ENCODE measurements around the gene UMPS.
"Not testable (repeated sequence)": the region's sequence is repeated elsewhere in the genome, so short reads cannot be mapped to it uniquely, and the experiment has no call there.

The UMPS gene

DNA sequence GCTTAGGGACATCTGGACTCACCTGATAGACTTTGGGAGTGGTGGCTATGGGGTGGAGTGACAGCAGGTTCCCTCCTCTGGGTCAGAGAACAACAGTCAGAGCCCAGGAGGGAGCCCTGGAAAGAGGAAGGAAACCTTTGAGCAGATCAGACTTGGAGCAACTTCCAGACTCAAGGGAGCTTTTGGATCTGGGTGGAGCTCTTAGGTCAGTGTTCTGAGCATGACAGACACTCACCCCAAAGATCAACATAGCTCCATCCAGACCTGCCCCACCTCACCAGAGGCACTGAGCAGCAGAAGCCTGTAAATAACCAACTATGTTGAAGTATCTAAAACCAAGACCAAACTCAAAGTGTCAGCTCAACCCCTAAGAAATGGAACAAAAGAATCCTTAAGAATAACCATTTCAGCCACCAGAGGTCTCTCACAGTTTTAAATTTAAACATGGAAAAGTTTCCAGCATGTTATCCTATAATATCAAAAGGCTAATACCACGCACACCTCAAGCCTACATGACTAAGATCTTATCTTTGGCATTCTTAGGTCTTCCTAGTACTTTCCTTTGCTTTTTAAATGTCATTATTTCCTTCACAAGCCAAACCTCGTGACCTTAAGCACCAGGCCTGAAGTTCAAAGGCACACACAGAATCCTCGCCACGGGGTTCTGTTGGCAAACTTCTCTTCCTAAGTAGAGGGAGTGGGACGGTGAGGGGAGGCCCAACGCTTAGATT is 56.4 kb downstream of the UMPS start:
- Mint-ChIP-seq H3K9me3 (no peaks in the 10 kb centered on the region), H3K4me3 (no peak overlapping the region), H3K27ac (no peak overlapping the region), H3K4me1 (ENCODE audit: low read depth) (peaks cover 6% of the 10 kb centered on the region), H3K36me3 (ENCODE audit: low read depth) (no peaks in the 10 kb centered on the region), H3K27me3 (ENCODE audit: low read depth) (peaks cover 7% of the 10 kb centered on the region)

DNA sequence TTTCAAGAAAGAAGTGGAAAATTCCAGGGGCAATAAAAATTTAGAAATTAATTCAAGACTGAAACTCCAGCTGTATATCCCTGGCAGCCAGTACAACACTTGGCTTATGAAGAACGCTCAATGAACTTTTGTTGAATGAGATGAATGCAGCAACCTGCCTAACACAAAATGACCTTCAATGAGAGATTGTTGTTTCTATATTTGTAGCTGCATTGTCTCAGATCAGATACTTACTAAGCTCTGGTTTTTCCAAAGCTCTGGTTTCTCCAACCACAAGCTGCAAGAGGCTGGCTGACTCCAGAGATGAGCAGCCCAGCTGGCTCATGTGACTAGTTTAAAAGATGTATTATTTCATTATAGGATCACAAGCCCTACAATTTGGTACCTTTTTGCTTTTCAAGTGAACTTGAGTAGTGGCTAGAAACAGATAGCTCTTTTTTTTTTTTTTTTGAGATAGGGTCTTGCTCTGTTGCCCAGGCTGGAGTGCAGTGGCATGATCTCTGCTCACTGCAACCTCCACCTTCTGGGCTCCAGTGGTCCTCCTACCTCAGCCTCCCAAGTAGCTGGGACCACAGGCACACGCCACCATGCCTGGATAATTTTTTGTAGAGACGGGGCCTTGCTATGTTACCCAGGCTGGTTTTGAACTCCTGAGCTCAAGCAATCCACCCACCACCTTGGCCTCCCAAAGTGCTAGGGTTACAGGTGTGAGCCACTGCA is 57.4 kb downstream of the UMPS start:
- Mint-ChIP-seq H3K4me1 (ENCODE audit: low read depth) (peaks cover 6% of the 10 kb centered on the region), H3K9me3 (no peaks in the 10 kb centered on the region), H3K36me3 (ENCODE audit: low read depth) (no peaks in the 10 kb centered on the region), H3K27me3 (ENCODE audit: low read depth) (peaks cover 11% of the 10 kb centered on the region), H3K27ac (no peak overlapping the region), H3K4me3 (no peak overlapping the region)

DNA sequence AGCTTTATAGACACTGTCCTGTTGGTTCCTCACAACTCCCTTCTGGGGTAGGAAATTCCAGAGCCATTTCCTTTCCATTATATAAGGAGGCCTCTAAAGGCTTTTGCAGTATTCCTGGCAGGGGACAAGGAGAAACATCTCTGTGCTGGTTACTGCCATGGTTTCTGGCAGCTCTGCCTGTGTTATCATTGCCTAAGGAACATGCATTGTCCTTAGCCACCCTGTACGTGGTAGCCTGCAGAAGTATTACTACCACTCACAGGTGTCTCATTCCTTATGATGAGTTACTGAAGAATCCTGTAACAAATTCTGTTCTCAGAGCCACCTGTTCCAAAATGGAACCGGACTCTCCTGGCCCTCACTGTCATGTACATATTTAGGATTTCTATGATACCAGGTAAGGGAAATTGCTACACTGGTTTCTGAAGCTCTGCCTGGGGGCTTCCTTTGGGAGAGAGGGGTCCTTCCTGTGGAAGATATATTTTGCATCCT is 58.0 kb downstream of the UMPS start:
- Mint-ChIP-seq H3K27ac (no peak overlapping the region), H3K27me3 (ENCODE audit: low read depth) (peaks cover 11% of the 10 kb centered on the region), H3K4me1 (ENCODE audit: low read depth) (peaks cover 6% of the 10 kb centered on the region), H3K36me3 (ENCODE audit: low read depth) (no peaks in the 10 kb centered on the region), H3K9me3 (no peaks in the 10 kb centered on the region), H3K4me3 (no peak overlapping the region)

DNA sequence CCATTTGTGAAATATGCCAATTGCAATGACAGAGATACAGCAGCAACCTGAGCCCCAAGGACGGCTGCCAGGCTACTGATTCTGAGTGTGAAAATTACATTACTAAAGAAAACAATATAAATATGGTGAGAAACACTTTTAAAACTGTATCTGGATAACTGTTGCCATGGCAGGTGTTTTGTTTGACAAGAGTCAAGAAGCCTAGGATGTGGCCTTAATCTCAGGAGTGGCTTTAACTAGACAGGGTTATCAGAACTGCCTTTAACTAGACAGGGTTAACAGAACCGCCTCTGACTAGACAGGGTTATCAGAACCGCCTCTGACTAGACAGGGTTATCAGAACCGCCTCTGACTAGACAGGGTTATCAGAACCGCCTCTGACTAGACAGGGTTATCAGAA is 58.9 kb downstream of the UMPS start:
- not testable (repeated sequence) for H3K36me3 Mint-ChIP-seq (ENCODE audit: low read depth); H3K27ac Mint-ChIP-seq; H3K9me3 Mint-ChIP-seq; H3K4me1 Mint-ChIP-seq (ENCODE audit: low read depth); H3K4me3 Mint-ChIP-seq
- H3K27me3 Mint-ChIP-seq (ENCODE audit: low read depth): peaks cover 15% of the 10 kb centered on the region

DNA sequence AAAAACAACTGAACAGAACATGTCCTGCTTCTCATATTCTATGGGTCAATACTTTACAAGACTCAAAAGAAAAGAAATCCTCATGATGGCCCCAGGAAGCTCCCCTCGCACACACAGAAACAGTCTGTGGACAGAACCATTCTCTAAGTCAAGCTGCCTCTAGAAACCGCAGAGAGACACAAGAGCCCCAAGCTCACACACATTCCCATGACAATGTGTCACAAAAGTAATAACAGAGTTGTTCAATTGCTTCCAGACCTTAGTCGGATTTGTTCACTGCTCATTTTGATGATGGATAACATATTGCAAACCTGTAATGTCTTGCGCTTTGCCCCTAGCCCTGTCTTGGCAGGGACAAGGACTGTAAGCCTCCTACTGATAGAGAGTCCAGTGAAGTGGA is 60.9 kb downstream of the UMPS start:
- no peaks in the 10 kb centered on the region for H3K36me3 Mint-ChIP-seq (ENCODE audit: low read depth)
- H3K9me3 Mint-ChIP-seq: no peaks in the 10 kb centered on the region
- peaks cover 4% of the 10 kb centered on the region for H3K4me1 Mint-ChIP-seq (ENCODE audit: low read depth)
- no peak overlapping the region for H3K4me3 Mint-ChIP-seq
- peaks cover 19% of the 10 kb centered on the region for H3K27me3 Mint-ChIP-seq (ENCODE audit: low read depth)
- H3K27ac Mint-ChIP-seq: no peak overlapping the region

DNA sequence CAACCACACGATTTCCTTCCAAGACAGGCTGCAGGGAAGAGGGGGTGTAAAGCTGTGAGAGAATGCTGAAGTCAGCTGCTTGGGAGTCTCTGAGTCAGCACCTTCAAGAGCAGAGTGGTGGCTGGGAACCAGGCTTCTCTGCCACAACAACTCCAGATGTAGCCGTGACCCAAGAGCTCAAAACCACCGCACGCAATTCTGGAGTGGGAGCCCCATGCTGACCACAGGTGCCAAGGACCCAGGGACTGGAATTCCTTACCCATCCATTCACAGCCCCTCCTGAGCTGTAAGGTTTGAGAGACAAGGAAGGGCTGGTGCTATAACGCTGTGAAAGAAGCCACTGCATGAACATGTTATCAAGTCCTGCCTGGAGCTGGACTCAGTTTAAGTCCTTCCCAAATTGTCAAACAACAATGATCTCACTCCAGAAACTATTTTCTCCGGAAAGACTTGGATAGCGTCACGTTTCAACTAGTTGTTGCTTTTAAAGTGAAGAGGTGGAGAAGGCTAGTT is 61.4 kb downstream of the UMPS start:
- Mint-ChIP-seq H3K4me3 (no peak overlapping the region), H3K27me3 (ENCODE audit: low read depth) (peaks cover 19% of the 10 kb centered on the region), H3K4me1 (ENCODE audit: low read depth) (peaks cover 4% of the 10 kb centered on the region), H3K36me3 (ENCODE audit: low read depth) (no peaks in the 10 kb centered on the region), H3K9me3 (no peaks in the 10 kb centered on the region), H3K27ac (no peak overlapping the region)

DNA sequence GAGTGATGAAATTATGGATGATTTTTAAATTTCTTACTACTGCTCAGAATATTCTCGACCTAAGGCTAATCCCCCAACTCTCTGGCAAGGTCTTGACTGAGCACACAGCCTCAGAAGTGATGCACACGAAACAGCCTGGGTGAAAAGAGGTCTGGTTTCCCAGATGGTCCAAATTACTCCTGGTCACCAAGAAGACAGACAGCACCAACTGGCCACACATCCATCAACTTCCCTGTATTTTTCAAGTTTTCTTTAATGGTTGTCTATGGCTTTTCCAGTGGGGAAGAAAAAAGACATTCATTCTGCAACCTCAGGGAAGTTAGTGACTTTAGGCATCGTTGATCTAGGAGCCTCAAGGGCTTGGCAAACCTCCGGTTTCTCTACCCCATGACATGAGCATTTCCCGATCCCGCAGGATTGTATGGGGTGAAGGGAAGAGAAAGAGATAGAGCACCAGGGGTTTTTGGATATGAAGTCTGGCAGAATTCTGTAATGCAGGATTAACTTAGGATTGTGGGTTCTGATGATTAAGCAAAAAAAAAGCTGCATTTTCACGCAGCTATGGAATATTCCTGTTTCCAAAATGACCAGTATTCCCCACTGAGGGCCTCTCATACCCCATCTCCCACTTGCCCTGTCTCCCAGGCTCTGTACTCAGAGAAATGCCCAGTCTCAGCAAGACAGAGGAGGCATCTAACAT is 62.2 kb downstream of the UMPS start:
- H3K27me3 Mint-ChIP-seq (ENCODE audit: low read depth): peaks cover 19% of the 10 kb centered on the region
- H3K4me3 Mint-ChIP-seq: no peak overlapping the region
- no peak overlapping the region for H3K27ac Mint-ChIP-seq
- H3K9me3 Mint-ChIP-seq: no peaks in the 10 kb centered on the region
- no peaks in the 10 kb centered on the region for H3K36me3 Mint-ChIP-seq (ENCODE audit: low read depth)
- peaks cover 4% of the 10 kb centered on the region for H3K4me1 Mint-ChIP-seq (ENCODE audit: low read depth)

DNA sequence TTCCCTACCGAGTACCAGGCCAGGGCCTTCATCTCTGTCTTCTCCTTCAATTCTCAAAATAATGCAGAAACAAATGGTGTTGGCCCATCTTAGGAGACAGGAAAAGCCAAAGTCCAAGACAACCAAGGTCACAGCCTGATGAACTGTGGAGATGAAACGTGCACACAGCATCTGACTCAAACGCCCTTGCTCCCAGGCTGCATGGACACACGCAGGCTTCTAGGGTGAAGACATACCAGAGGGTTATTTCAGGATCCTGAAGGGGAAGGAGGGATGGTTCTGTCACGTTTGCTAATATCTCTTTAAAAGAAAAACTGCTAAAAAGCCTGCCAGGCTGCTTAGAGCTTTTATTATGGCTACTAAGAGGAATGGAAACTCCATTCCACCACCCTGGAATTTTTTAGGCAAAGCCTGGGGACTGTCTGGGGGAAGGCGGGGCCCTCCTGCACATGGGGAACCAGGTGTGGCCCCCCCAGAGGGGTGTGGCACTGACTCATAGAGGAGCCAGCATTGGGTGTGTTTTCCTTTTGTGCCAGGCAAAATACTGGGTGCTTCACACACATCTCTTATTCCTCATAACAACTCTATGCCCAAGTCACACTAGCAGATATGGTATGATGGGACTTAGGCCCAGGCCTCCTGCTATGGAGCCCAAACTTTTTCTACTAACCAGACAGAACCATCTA is 62.9 kb downstream of the UMPS start:
- no peak overlapping the region for H3K27ac Mint-ChIP-seq
- H3K36me3 Mint-ChIP-seq (ENCODE audit: low read depth): no peaks in the 10 kb centered on the region
- no peak overlapping the region for H3K4me3 Mint-ChIP-seq
- H3K27me3 Mint-ChIP-seq (ENCODE audit: low read depth): peaks cover 19% of the 10 kb centered on the region
- H3K9me3 Mint-ChIP-seq: no peaks in the 10 kb centered on the region
- H3K4me1 Mint-ChIP-seq (ENCODE audit: low read depth): peaks cover 4% of the 10 kb centered on the region

DNA sequence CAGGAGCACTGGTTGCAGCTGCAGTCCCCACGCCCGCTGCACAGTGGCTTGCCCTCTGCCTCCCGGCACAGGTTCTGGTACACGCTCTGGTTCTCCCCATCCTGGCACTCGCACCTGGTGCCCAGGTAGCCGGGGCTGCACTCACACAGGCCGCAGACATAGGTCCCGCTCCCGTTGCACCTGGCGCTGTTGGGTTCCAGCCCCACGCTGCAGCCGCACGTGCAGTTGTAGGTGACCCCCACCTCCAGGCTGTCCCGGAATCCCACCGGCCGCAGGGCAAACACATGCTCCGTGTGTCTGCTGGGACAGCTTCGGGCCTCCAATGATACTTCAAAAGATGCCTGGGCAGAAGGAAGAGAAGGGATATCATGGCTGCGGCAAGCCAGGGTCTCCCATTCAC is 66.2 kb downstream of the UMPS start:
- H3K27me3 Mint-ChIP-seq (ENCODE audit: low read depth): peaks cover 14% of the 10 kb centered on the region
- no peaks in the 10 kb centered on the region for H3K4me1 Mint-ChIP-seq (ENCODE audit: low read depth)
- H3K27ac Mint-ChIP-seq: no peak overlapping the region
- no peaks in the 10 kb centered on the region for H3K36me3 Mint-ChIP-seq (ENCODE audit: low read depth)
- no peaks in the 10 kb centered on the region for H3K9me3 Mint-ChIP-seq
- no peak overlapping the region for H3K4me3 Mint-ChIP-seq

DNA sequence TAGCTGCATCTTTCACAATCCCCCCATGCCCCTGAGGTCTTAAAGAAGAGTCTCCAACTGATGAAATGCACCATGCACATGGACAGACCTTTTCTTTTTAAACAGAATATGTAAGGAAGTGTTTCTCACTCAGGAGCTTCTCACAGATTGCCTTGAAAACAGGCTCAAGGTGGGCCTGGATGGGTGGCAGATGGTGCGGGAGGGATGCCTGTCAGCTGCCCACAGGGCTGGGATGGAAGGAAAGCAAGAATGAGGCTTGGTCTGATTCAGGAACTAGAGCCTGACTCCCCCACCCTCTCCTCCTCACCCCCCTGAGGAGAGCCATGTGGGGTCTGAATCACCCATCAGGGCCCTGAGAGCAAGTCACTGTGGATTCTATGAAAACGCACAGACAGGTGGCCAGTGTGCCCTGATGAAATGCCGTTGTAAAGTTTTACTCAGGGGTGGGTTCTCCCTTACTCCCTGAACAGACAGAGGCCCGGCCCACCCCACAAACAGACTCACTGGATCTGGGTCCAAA is 67.2 kb downstream of the UMPS start:
- H3K36me3 Mint-ChIP-seq (ENCODE audit: low read depth): no peaks in the 10 kb centered on the region
- no peaks in the 10 kb centered on the region for H3K4me1 Mint-ChIP-seq (ENCODE audit: low read depth)
- H3K27ac Mint-ChIP-seq: no peak overlapping the region
- no peak overlapping the region for H3K4me3 Mint-ChIP-seq
- peaks cover 7% of the 10 kb centered on the region for H3K27me3 Mint-ChIP-seq (ENCODE audit: low read depth)
- no peaks in the 10 kb centered on the region for H3K9me3 Mint-ChIP-seq
